ENCODE data around the gene FUBP1.

Gene FUBP1

GRCh38 chr1:77955709-77956108 is 23.2 kb downstream of the FUBP1 start:
- no peak for DNase-seq (ENCODE audit: insufficient read length, low spot score)
- no peak for TF ChIP-seq SPI1 (IDR thresholded peaks at IDR 0.05; ENCODE audit: low read depth, low read length)
- peak; percentile 33 for FAIRE-seq

- no peak for TF ChIP-seq POLR2AphosphoS5 (IDR thresholded peaks at IDR 0.05; ENCODE audit: low read depth, low read length)
- no peak for TF ChIP-seq POU2F2 (IDR thresholded peaks at IDR 0.05; ENCODE audit: low read depth, low read length)
- TF ChIP-seq POLR2A (IDR thresholded peaks at IDR 0.05; ENCODE audit: low read depth, low read length) = no peak
- no peak for TF ChIP-seq TAF1 (IDR thresholded peaks at IDR 0.05; ENCODE audit: low read depth, low read length)
- no peak for TF ChIP-seq SPI1 (IDR thresholded peaks at IDR 0.05; ENCODE audit: low read depth, low read length)
- TF ChIP-seq PAX5 (IDR thresholded peaks at IDR 0.05; ENCODE audit: insufficient read depth, low read length, severe bottlenecking) = no peak
- DNase-seq (ENCODE audit: insufficient read length, low spot score) (no peak), FAIRE-seq (no peak)
These were observed 24.4 kb downstream of the FUBP1 start for GRCh38 chr1:77954521-77954920.

GRCh38 chr1:77953907-77954306 is 25.0 kb downstream of the FUBP1 start:
- FAIRE-seq (peak; percentile 52), DNase-seq (ENCODE audit: insufficient read length, low spot score) (no peak)
- TF ChIP-seq POLR2AphosphoS5 (IDR thresholded peaks at IDR 0.05; ENCODE audit: low read depth, low read length) = peak; percentile 40; the same call in 1 of the 2 replicates
- no peak for TF ChIP-seq POU2F2 (IDR thresholded peaks at IDR 0.05; ENCODE audit: low read depth, low read length)
- TF ChIP-seq SPI1 (IDR thresholded peaks at IDR 0.05; ENCODE audit: low read depth, low read length) = no peak
- 0 out of 2 replicates have a peak, but pooled peaks have one; percentile 30 for TF ChIP-seq POLR2A (IDR thresholded peaks at IDR 0.05; ENCODE audit: low read depth, low read length)
- TF ChIP-seq TAF1 (IDR thresholded peaks at IDR 0.05; ENCODE audit: low read depth, low read length) = no peak
- TF ChIP-seq PAX5 (IDR thresholded peaks at IDR 0.05; ENCODE audit: insufficient read depth, low read length, severe bottlenecking) = no peak

GRCh38 chr1:77951328-77951727 is 27.5 kb downstream of the FUBP1 start:
- FAIRE-seq (no peak), DNase-seq (ENCODE audit: insufficient read length, low spot score) (no peak)
- no peak for TF ChIP-seq POLR2A (IDR thresholded peaks at IDR 0.05; ENCODE audit: low read depth, low read length)
- TF ChIP-seq POLR2AphosphoS5 (IDR thresholded peaks at IDR 0.05; ENCODE audit: low read depth, low read length) = no peak
- no peak for TF ChIP-seq PAX5 (IDR thresholded peaks at IDR 0.05; ENCODE audit: insufficient read depth, low read length, severe bottlenecking)
- no peak for TF ChIP-seq SPI1 (IDR thresholded peaks at IDR 0.05; ENCODE audit: low read depth, low read length)
- TF ChIP-seq POU2F2 (IDR thresholded peaks at IDR 0.05; ENCODE audit: low read depth, low read length) = no peak

GRCh38 chr1:77950873-77951272 is 28.0 kb downstream of the FUBP1 start:
- DNase-seq (ENCODE audit: insufficient read length, low spot score) (no peak), FAIRE-seq (peak; percentile 20)
- no peak for TF ChIP-seq POLR2A (IDR thresholded peaks at IDR 0.05; ENCODE audit: low read depth, low read length)
- TF ChIP-seq SPI1 (IDR thresholded peaks at IDR 0.05; ENCODE audit: low read depth, low read length) = no peak
- TF ChIP-seq POU2F2 (IDR thresholded peaks at IDR 0.05; ENCODE audit: low read depth, low read length) = no peak
- TF ChIP-seq TAF1 (IDR thresholded peaks at IDR 0.05; ENCODE audit: low read depth, low read length) = no peak
- TF ChIP-seq PAX5 (IDR thresholded peaks at IDR 0.05; ENCODE audit: insufficient read depth, low read length, severe bottlenecking) = no peak
- no peak for TF ChIP-seq POLR2AphosphoS5 (IDR thresholded peaks at IDR 0.05; ENCODE audit: low read depth, low read length)

GRCh38 chr1:77948841-77949424 is 29.9 kb downstream of the FUBP1 start:
- peak; percentile 60 for FAIRE-seq
- no peak for TF ChIP-seq POU2F2 (IDR thresholded peaks at IDR 0.05; ENCODE audit: low read depth, low read length)
- no peak for TF ChIP-seq TAF1 (IDR thresholded peaks at IDR 0.05; ENCODE audit: low read depth, low read length)
- no peak for TF ChIP-seq POLR2AphosphoS5 (IDR thresholded peaks at IDR 0.05; ENCODE audit: low read depth, low read length)
- TF ChIP-seq SPI1 (IDR thresholded peaks at IDR 0.05; ENCODE audit: low read depth, low read length) = no peak
- no peak for TF ChIP-seq PAX5 (IDR thresholded peaks at IDR 0.05; ENCODE audit: insufficient read depth, low read length, severe bottlenecking)
- no peak for TF ChIP-seq POLR2A (IDR thresholded peaks at IDR 0.05; ENCODE audit: low read depth, low read length)
- DNase-seq (ENCODE audit: insufficient read length, low spot score) = no peak

- TF ChIP-seq TAF1 (IDR thresholded peaks at IDR 0.05; ENCODE audit: low read depth, low read length) (no peak), PAX5 (IDR thresholded peaks at IDR 0.05; ENCODE audit: insufficient read depth, low read length, severe bottlenecking) (no peak), POU2F2 (IDR thresholded peaks at IDR 0.05; ENCODE audit: low read depth, low read length) (no peak), POLR2AphosphoS5 (IDR thresholded peaks at IDR 0.05; ENCODE audit: low read depth, low read length) (no peak), SPI1 (IDR thresholded peaks at IDR 0.05; ENCODE audit: low read depth, low read length) (no peak), POLR2A (IDR thresholded peaks at IDR 0.05; ENCODE audit: low read depth, low read length) (no peak)
- FAIRE-seq (no peak), DNase-seq (ENCODE audit: insufficient read length, low spot score) (no peak)
These were observed 33.5 kb downstream of the FUBP1 start for GRCh38 chr1:77945345-77945744.

- TF ChIP-seq POU2F2 (IDR thresholded peaks at IDR 0.05; ENCODE audit: low read depth, low read length) (no peak), POLR2A (IDR thresholded peaks at IDR 0.05; ENCODE audit: low read depth, low read length) (peak; percentile 50)
- FAIRE-seq (no peak), DNase-seq (ENCODE audit: insufficient read length, low spot score) (no peak)
These were observed 36.3 kb downstream of the FUBP1 start for GRCh38 chr1:77942400-77943140.

GRCh38 chr1:77940921-77941570 is 37.8 kb downstream of the FUBP1 start:
- TF ChIP-seq POLR2AphosphoS5 (IDR thresholded peaks at IDR 0.05; ENCODE audit: low read depth, low read length) (peak; percentile 52; the same call in 1 of the 2 replicates), POLR2A (IDR thresholded peaks at IDR 0.05; ENCODE audit: low read depth, low read length) (peak; percentile 36; the same call in 1 of the 2 replicates), SPI1 (IDR thresholded peaks at IDR 0.05; ENCODE audit: low read depth, low read length) (no peak)
- FAIRE-seq = no peak
- no peak for DNase-seq (ENCODE audit: insufficient read length, low spot score)

GRCh38 chr1:77938651-77939050 is 40.2 kb downstream of the FUBP1 start:
- FAIRE-seq (no peak), DNase-seq (ENCODE audit: insufficient read length, low spot score) (no peak)
- TF ChIP-seq POLR2AphosphoS5 (IDR thresholded peaks at IDR 0.05; ENCODE audit: low read depth, low read length) = no peak
- TF ChIP-seq PAX5 (IDR thresholded peaks at IDR 0.05; ENCODE audit: insufficient read depth, low read length, severe bottlenecking) = no peak
- TF ChIP-seq SPI1 (IDR thresholded peaks at IDR 0.05; ENCODE audit: low read depth, low read length) = no peak
- no peak for TF ChIP-seq TAF1 (IDR thresholded peaks at IDR 0.05; ENCODE audit: low read depth, low read length)
- no peak for TF ChIP-seq POLR2A (IDR thresholded peaks at IDR 0.05; ENCODE audit: low read depth, low read length)
- no peak for TF ChIP-seq POU2F2 (IDR thresholded peaks at IDR 0.05; ENCODE audit: low read depth, low read length)
